Renal cortical epithelial cell (primary cell): Measurements from ENCODE around the gene HCN3. TPM values are rescaled to one million over a fixed set of nuclear protein-coding genes. Genes with fewer than 3 reads are reported as not detected.
A peak's percentile ranks its signal among the peaks of the same experiment; 100 is the strongest.
"Not testable (repeated sequence)": the region's sequence is repeated elsewhere in the genome, so short reads cannot be mapped to it uniquely, and the experiment has no call there.

Experiments used
- DNase-seq: peaks from one replicate; pipeline ENCODE4 v3.0.0-alpha.2; 2011; ENCODE audit warnings: low read depth
- total RNA-seq: library from RNA; depleted of rRNA; stranded (reverse); fragments of >200 nt; gene quantifications from 2 replicates; pipeline ENCODE4 v1.2.3, GENCODE V29; 2014

HCN3 gene
- total RNA-seq: 1.0 and 1.7 TPM in 2 replicates

DNA sequence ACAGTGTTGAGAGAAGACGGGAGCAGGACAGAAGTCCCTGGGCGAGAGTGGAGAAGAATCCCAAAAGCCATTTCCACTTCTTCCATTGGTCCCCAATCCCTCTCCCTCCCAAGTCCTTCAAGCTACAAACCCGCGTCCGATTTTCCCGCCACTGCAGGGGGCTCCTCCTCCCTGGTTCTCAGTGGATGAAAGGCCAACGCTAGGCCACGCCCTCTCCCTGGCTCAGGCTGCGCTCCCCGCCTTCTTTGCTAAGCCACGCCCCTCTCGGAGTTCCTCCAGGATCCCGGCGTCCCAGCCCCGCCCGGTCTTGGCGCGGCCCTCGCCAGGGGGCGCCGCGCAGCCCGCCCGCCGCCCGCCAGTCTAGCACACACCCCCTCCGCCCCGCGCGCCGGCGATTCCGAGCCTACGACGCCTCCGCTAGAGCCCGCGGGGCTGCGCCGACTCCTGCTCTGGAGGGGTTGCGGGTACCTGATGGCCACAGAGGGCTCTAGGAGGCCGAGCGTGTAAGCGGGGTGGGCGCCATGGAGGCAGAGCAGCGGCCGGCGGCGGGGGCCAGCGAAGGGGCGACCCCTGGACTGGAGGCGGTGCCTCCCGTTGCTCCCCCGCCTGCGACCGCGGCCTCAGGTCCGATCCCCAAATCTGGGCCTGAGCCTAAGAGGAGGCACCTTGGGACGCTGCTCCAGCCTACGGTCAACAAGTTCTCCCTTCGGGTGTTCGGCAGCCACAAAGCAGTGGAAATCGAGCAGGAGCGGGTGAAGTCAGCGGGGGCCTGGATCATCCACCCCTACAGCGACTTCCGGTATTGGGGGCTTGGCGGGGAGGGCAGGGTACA is at the start of gene HCN3:
TSS of gene HCN3 (plus strand) at position 394 of the 832 bp plus-strand sequence. CDS start at position 522, 128 bp downstream.
- DNase-seq: peak; percentile 88

- DNase-seq: no peak
These were observed 49.2 kb upstream of the HCN3 start for GRCh38 chr1:155228096-155228427.

GRCh38 chr1:155231302-155231701 is 46.0 kb upstream of the HCN3 start:
- DNase-seq: not testable (repeated sequence)

GRCh38 chr1:155232001-155232978 is 45.0 kb upstream of the HCN3 start:
- not testable (repeated sequence) for DNase-seq

- DNase-seq: not testable (repeated sequence)
These were observed 43.8 kb upstream of the HCN3 start for GRCh38 chr1:155233502-155233901.

- not testable (repeated sequence) for DNase-seq
These were observed 41.9 kb upstream of the HCN3 start for GRCh38 chr1:155235375-155235774.

- no peak for DNase-seq
These were observed 40.8 kb upstream of the HCN3 start for GRCh38 chr1:155236451-155236850.

- DNase-seq: peak; percentile 75
These were observed 36.1 kb upstream of the HCN3 start for GRCh38 chr1:155241069-155241679.

DNA sequence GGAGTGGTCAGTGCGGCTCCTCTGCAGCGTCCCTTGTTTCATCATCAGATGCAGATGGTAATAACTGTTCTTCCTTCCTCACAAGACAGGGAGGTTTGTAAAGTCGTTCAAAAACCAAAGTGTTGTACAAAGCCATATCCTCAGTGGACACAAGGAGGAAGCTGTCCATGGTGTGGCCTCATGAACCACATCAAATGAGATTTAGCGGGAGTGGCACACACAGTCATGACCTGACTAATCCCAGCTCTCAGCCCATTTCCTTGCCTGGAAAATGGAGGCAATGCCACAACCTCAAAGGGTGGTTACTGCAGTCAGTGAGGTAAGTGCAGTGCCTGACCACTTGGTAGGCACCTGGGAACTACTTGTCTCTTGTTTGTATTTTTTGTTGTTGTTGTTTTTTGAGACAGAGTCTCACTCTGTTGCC is 35.4 kb upstream of the HCN3 start:
- DNase-seq: no peak

DNA sequence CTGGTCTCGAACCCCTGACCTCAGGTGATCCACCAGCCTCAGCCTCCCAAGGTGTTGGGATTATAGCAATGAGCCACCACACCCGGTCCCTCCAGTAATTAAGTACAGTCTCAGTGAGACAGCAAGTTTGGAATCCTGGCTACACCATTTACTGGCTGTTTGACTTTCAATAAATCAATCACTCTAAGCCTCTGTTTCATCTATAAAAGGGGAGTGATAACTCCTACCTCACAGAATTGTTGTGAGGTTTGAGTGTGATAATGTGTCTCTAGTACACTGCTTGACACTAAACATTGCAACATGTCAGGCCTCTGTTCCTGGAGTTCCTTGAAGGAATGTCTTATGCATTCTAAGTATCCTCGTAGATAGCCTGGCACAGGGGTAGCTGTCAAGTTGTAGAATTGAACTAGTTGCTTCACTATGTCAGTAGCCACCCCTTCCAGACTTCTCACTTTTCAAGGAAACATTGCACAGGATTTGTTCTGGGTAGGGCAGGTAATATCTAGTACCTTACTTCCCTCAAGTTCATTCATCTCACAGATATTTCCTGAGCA is 34.4 kb upstream of the HCN3 start:
- no peak for DNase-seq

- DNase-seq: peak; percentile 97
These were observed 32.7 kb upstream of the HCN3 start for GRCh38 chr1:155244368-155245162.

DNA sequence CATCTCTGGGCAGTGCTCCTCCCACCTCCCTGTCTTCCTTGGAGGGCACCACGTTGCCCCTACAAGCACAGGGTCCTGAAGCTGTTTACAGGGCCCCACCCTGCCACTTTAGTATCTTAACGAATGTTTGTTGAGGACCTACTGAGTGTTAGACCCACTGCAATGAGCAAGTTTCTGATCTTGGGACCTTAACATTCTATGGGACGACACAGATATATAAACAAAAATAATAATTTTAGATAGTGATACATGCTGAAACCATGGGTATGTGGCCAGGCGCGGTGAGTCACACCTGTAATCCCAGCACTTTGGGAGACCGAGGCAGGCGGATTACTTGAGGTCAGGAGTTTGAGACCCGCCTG is 32.1 kb upstream of the HCN3 start:
- no peak for DNase-seq

GRCh38 chr1:155246796-155247195 is 30.5 kb upstream of the HCN3 start:
- not testable (repeated sequence) for DNase-seq

GRCh38 chr1:155247667-155248553 is 29.4 kb upstream of the HCN3 start:
- DNase-seq: no peak

GRCh38 chr1:155250246-155250632 is 27.0 kb upstream of the HCN3 start:
- DNase-seq: no peak

DNA sequence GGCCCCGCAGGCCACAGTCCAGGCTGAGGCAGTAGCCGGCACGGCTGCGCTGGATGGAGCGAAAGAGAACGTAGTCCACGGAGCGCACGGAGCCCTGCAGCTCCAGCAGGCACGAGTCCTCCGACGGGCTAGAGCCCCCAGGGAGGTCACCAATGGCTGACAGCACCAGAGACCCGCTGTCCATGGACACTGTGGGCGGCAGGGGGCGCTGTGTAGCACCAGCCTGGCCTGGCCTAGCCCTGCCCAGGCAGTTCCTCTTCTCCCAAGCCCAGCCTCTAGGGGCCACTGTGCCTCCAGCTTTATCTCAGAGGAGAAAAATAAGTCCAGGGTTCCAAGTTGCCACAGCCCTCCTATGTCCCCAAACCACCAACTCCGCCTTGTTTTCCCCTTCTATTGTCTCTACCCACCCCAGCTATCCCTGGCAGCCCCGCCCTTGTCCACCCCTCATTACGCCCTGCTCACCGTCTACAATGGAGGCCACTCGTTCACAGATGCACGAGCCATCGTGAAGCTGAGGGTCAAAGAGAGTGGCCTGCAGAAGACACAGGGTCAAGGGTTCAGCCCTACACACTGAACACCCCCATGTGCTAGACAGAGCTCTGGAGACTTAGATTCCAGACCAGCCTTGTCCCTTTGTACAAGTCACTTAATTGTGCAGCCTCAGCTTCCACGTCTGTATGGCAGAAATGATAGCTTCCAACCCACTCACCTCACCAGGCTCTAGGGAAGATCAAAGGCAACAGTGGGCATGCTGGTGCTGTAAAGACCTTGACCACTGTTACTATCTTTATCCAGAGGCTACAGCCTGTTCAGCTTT is 26.4 kb upstream of the HCN3 start:
- DNase-seq: peak; percentile 75

GRCh38 chr1:155251566-155251965 is 25.7 kb upstream of the HCN3 start:
- DNase-seq: no peak

DNA sequence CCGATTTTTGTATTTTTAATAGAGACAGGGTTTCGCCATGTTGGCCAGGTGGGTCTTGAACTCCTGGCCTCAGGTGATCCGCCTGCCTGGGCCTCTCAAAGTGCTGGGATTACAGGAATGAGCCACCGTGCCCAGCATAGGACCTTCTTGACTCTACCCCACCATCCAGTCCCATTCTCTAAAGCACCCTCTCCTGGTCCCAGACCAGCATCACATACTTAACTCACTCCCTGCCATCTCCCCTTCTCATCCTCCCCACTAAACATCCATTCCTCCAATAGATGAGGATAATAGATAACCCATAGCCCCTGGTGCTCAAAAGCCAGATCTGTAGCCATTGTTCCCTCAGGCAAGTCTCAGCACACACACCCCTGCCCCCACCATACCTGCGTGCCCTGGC is 24.1 kb upstream of the HCN3 start:
- DNase-seq: no peak

- no peak for DNase-seq
These were observed 23.5 kb upstream of the HCN3 start for GRCh38 chr1:155253797-155254196.
